GM18502 (cell line): ENCODE results near the gene OMG.
"Not testable (repeated sequence)": the region's sequence is repeated elsewhere in the genome, so short reads cannot be mapped to it uniquely, and the experiment has no call there.

ENCODE experiments used
- ATAC-seq: cut with Tn5 transposase; IDR thresholded peaks from one replicate; pipeline ENCODE4 v1.9.1; 2021; ENCODE audit warnings: mild to moderate bottlenecking; ENCODE audit not compliant: unreplicated experiment, poor library complexity

The OMG gene

GRCh38 chr17:31269036-31269577 lies 27.9 kb downstream of the OMG start:
- ATAC-seq, result no peak

DNA sequence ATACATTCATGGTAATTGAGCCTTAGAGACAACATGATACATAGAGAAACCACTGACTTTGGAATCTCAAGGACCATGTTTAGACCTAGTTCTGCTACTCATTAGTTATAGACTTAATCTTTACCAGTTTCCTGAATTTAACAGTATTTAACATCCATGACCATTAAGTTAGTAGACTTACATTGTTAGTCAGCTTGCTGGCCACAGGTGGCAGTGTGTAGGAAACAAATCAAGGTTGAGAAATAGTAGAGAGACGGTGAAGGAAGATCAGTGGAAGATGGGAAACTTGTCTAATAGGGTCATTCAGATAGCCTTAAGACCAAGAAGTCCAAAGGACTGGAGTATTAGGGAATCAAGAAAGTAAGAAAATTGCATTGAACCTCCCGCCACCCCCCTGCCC lies 31.0 kb downstream of the OMG start:
- ATAC-seq, result no peak

GRCh38 chr17:31262923-31263322 lies 34.1 kb downstream of the OMG start:
- ATAC-seq, result not testable (repeated sequence)

DNA sequence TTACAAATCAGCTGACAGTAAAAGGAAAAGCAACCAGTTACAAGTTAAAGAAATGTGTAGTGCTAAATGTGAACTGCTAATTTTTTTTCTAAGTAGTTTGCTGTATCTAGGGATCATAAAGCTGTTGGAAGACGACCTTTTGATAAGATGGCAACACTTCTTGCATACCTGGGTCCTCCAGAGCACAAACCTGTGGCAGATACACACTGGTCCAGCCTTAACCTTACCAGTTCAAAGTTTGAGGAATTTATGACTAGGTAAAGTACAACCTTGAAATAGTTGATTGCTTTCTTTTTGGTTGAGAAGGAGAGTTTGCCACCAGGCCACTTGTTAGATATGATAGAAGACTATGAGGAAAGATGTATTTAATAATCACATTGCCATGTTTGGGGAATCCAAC lies 35.4 kb downstream of the OMG start:
- ATAC-seq, result no peak

- ATAC-seq, result no peak
Measured at GRCh38 chr17:31260151-31260550, 36.9 kb downstream of the OMG start.

GRCh38 chr17:31256936-31257335 lies 40.1 kb downstream of the OMG start:
- ATAC-seq, result no peak

DNA sequence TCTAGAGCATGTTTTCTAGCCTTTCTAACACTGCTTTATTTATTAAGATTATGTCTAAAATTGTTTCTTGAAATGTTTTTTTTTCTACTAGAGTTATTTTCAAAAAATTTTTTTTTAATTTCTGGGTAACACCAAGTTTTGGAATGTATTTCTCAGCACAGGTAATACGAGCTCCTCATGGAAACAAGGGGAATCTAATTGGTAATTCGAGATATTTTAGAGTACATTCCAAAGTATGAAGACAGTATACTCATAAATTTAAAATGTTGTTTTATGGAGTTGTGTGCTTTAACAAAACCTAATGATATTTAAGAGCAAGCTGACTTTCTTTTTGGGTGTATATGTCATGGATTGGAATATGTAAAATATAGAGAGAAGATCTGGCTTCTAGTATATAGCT lies 42.4 kb downstream of the OMG start:
- no peak for ATAC-seq

DNA sequence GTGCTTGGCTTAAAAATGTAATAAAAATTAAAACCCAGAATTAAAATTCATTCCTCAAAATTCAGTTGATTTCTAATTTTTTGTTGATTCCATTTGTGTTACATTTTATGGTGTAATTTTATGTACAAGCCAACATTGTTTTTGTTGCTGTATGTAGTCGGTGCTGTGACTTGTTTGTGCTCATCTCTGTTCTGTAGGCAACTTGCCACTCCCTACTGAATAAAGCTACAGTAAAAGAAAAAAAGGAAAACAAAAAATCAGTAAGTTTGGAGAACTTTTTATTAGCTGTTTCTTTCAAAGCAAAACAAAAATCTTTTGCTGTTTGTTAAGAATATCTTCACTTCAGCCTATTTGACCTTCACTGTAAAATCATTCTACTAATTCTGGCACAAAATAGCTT lies 44.3 kb downstream of the OMG start:
- no peak for ATAC-seq

GRCh38 chr17:31251970-31252328 lies 45.1 kb downstream of the OMG start:
- ATAC-seq, result no peak

- ATAC-seq, result no peak
Measured at GRCh38 chr17:31251105-31251969, 45.7 kb downstream of the OMG start.

DNA sequence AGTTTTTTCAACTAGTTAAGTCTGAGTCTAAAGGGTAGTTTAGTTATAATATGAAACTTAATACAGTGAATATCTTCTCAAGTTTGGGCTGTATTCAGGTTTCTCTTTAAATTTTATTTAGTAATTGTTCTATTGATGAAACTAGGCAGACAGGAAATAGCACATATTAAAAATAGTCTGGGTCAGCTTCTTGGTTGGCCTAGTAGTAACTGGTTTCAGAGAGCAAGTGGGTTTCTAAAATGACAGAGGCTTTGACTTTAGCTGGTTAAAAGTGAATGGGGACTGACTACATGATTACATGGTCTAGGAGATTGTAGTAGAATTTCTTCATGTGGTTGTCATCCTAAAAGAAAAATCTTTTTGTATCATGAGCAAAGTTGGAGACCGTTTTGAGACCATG lies 46.8 kb downstream of the OMG start:
- no peak for ATAC-seq

DNA sequence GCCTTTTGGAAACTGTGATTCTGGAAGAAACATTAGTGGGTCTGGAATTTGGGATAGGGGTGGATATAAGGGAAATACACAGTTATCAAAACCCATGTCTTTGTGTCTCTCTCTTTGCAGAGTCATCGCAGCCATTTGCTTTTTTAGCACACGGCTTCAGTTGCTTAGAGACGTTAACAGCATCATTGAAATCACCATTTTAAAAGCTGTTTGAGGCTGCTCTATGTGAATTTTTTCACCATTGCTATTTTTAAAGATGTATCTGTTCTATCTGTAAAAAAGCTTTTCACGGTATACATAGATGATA lies 47.3 kb downstream of the OMG start:
- ATAC-seq, result no peak

- no peak for ATAC-seq
Measured at GRCh38 chr17:31248986-31249834, 47.8 kb downstream of the OMG start.
